K562 (cell line): ENCODE data around the gene KCTD12. TPM values are rescaled to one million over a fixed set of nuclear protein-coding genes. Genes with fewer than 3 reads are reported as not detected.

Experiments used
- ATAC-seq: fragments of 200-7000 bp; cut with Tn5 transposase; 3 replicates; pipeline ENCODE4 v1.9.1; 2020; ENCODE audit warnings: moderate library complexity
- BruUV-seq: library from RNA; stranded (reverse); fragments of 400-500 nt; replicated peaks from 2 replicates; lab custom pipeline; 2021; lab: Mats Ljungman, UMichigan
- CTCF ChIA-PET: fragments of 300-600 bp; formaldehyde crosslinking; extraction: SDS; loops from one replicate; lab custom pipeline; 2021; ENCODE audit warnings: low intra/inter-chr PET ratio; lab: Yijun Ruan, JAX
- POLR2A ChIA-PET: fragments of 300-600, 350-650 bp; sonication (Branson Sonifier 250); formaldehyde crosslinking; extraction: SDS; loops from one replicate; lab custom pipeline; 2021; ENCODE audit warnings: antibody characterized with exemption, inconsistent platforms; lab: Yijun Ruan, JAX
- DNase-seq, 4 experiments: peaks; one replicate each; pipeline versions ENCODE4 v3.0.0 to v3.0.0-alpha.2; 2011 to 2018; ENCODE audit warnings: low spot score in 3 of 4, mixed read lengths in 3 of 4; ENCODE audit errors: extremely low read depth in 1 of 4
- FAIRE-seq: peaks from 2 replicates; lab custom pipeline; 2011; peaks lifted over from hg19 to GRCh38; lab: Jason Lieb, UNC
- H2AFZ ChIP-seq: 2 replicates; pipeline ENCODE4 v1.6.0; 2011; ENCODE audit warnings: low read depth, low read length, control low read depth, inconsistent platforms
- H3K27ac ChIP-seq: fragments of 200-600 bp; 3 replicates; pipeline ENCODE4 v1.8.0; 2011; ENCODE audit warnings: low read depth, mild to moderate bottlenecking, control low read depth, inconsistent platforms, low read length, moderate library complexity, mixed read lengths; ENCODE audit errors: extremely low read depth
- H3K27me3 ChIP-seq, 2 experiments: fragments of 300-600 bp in 1 of 2; 2 replicates in 1 of 2; 3 replicates in 1 of 2; pipeline versions ENCODE4 v1.6.0 to v1.8.0; 2011; ENCODE audit warnings: inconsistent platforms in 2 of 2, low read length in 2 of 2, mild to moderate bottlenecking in 1 of 2, mixed read lengths in 1 of 2, moderate library complexity in 1 of 2; ENCODE audit not compliant: control insufficient read depth in 2 of 2, insufficient read depth in 2 of 2
- H3K36me3 ChIP-seq: fragments of 300-600 bp; 3 replicates; pipeline ENCODE4 v1.8.0; 2011; ENCODE audit warnings: mild to moderate bottlenecking, low read length, inconsistent platforms; ENCODE audit not compliant: control insufficient read depth, insufficient read depth
- H3K4me1 ChIP-seq, 2 experiments: fragments of 200-600 bp in 1 of 2; replicated peaks in 1 of 2; 2 replicates in 1 of 2; 3 replicates in 1 of 2; pipeline versions ENCODE4 v1.5.1 to v1.8.0; 2011; ENCODE audit warnings: inconsistent platforms in 2 of 2, low read length in 2 of 2, mild to moderate bottlenecking in 1 of 2, mixed read lengths in 1 of 2, moderate library complexity in 1 of 2; ENCODE audit not compliant: control insufficient read depth in 2 of 2, insufficient read depth in 2 of 2
- H3K4me2 ChIP-seq: 2 replicates; pipeline ENCODE4 v1.6.1; 2011; ENCODE audit warnings: low read length, control low read depth, inconsistent platforms, mixed read lengths; ENCODE audit not compliant: insufficient read depth
- H3K4me3 ChIP-seq: fragments of 200-600 bp; sonication (generic), shearing (Covaris generic); 2 replicates; pipeline ENCODE4 v1.5.1; 2016; ENCODE audit warnings: control low read depth, inconsistent platforms
- H3K79me2 ChIP-seq: fragments of 200-600 bp; 3 replicates; pipeline ENCODE4 v1.8.0; 2011; ENCODE audit warnings: low read length, inconsistent platforms; ENCODE audit not compliant: control insufficient read depth, insufficient read depth
- H3K9ac ChIP-seq, 2 experiments: 2 replicates each; pipeline versions ENCODE4 v1.6.0 to v1.6.1; 2011; ENCODE audit warnings: low read depth in 2 of 2, low read length in 2 of 2, control low read depth in 1 of 2, inconsistent platforms in 1 of 2, mild to moderate bottlenecking in 1 of 2, mixed read lengths in 1 of 2; ENCODE audit not compliant: insufficient read depth in 1 of 2
- H3K9me1 ChIP-seq: one replicate; pipeline ENCODE4 v1.6.0; 2011; ENCODE audit warnings: inconsistent platforms, mild to moderate bottlenecking, low read length, moderate library complexity; ENCODE audit not compliant: control insufficient read depth, insufficient read depth
- H3K9me3 ChIP-seq: replicated peaks from 2 replicates; pipeline ENCODE4 v1.5.1; 2011; ENCODE audit warnings: low read depth, low read length, inconsistent platforms; ENCODE audit not compliant: control insufficient read depth, insufficient read depth
- H4K20me1 ChIP-seq: replicated peaks from 2 replicates; pipeline ENCODE4 v1.6.1; 2011; ENCODE audit warnings: low read length, inconsistent platforms, mixed read lengths; ENCODE audit not compliant: control insufficient read depth, insufficient read depth
- BHLHE40 ChIP-seq: IDR thresholded peaks from 2 replicates; pipeline ENCODE4 v1.6.1; 2011; ENCODE audit warnings: low read length, improper control_type of control experiment
- CEBPZ ChIP-seq: fragments of 150-350 bp; IDR thresholded peaks from 2 replicates; pipeline ENCODE4 v1.6.1; 2014; ENCODE audit warnings: low read depth, mild to moderate bottlenecking, low read length, borderline replicate concordance
- CHCHD3 ChIP-seq: fragments of 250-450 bp; sonication (Bioruptor Pico); IDR thresholded peaks from 2 replicates; pipeline ENCODE4 v2.1.2; 2022; ENCODE audit warnings: mild to moderate bottlenecking
- CREB3 ChIP-seq: fragments of 450-650 bp; conservative IDR thresholded peaks from 2 replicates; pipeline ENCODE4 v1.6.1; 2016; ENCODE audit warnings: missing genetic modification characterization, low read depth, mild to moderate bottlenecking, missing compliant biosample characterization, moderate library complexity
- CREB5 ChIP-seq: fragments of 250-450 bp; sonication (Bioruptor Pico); IDR thresholded peaks from 2 replicates; pipeline ENCODE4 v1.5.0; 2020; ENCODE audit warnings: mild to moderate bottlenecking
- MBD2 ChIP-seq: sonication (generic); IDR thresholded peaks from 2 replicates; pipeline ENCODE4 v1.6.1; 2016; ENCODE audit warnings: low read depth, borderline replicate concordance
- SRSF7 ChIP-seq: fragments of 200-400 bp; formaldehyde crosslinking; optimal IDR thresholded peaks from 2 replicates; pipeline ENCODE3; 2017; ENCODE audit warnings: mild to moderate bottlenecking, low read depth, low read length
- STAG1 ChIP-seq: sonication (generic); formaldehyde crosslinking; IDR thresholded peaks from 2 replicates; pipeline ENCODE4 v1.5.0; 2020; ENCODE audit warnings: missing genetic modification reagents, borderline replicate concordance
- ZNF57 ChIP-seq: fragments of 450-650 bp; formaldehyde crosslinking; IDR thresholded peaks from 2 replicates; pipeline ENCODE4 v1.4.0; 2020; ENCODE audit warnings: mild to moderate bottlenecking, moderate library complexity
- ZNF592 ChIP-seq: fragments of 450-650 bp; IDR thresholded peaks from 2 replicates; pipeline ENCODE4 v1.6.1; 2017; ENCODE audit warnings: antibody characterized with exemption, mild to moderate bottlenecking
- WGBS: fragments of 100-300 bp; shearing (Covaris generic); methylation state at CpG from one replicate; pipeline ENCODE4 v1.1.6; 2016; ENCODE audit warnings: low coverage, mixed read lengths; ENCODE audit not compliant: insufficient coverage; ENCODE audit errors: missing lambda C conversion rate; 5-methylcytosine and 5-hydroxymethylcytosine counted together
- in situ Hi-C: fragments of 300-500 bp; cut with MboI; formaldehyde crosslinking; loops from 4 replicates; pipeline ENCODE4 v1.15.0; 2018; ENCODE audit warnings: inconsistent platforms, mixed read lengths
- intact Hi-C: fragments of 100-400 bp; cut with micrococcal nuclease; formaldehyde crosslinking; loops from 2 replicates; pipeline ENCODE4 v1.14.2; 2022
- polyA plus RNA-seq, 8 experiments: library from polyadenylated mRNA; depleted of rRNA in 4 of 8; stranded (reverse) in 5 of 8; unstranded in 3 of 8; fragments of >200 nt; fragmentation: Nextera tagmentation in 2 of 8; fragmentation: Illumina TruSeq in 1 of 8; extraction: Ambion mirVana in 2 of 8; extraction: Trizol in 1 of 8; gene quantifications; 2 replicates each; pipeline versions ENCODE4 v1.2.1 to v1.2.3, GENCODE V29; 2011 to 2014; ENCODE audit warnings: inconsistent platforms in 1 of 8, missing spikeins in 1 of 8
- total RNA-seq, 7 experiments: library from RNA; depleted of rRNA in 6 of 7; stranded (reverse); fragments of >200 nt in 6 of 7; fragmentation: Illumina TruSeq in 2 of 7; extraction: Trizol in 2 of 7; gene quantifications; 2 replicates each; pipeline versions ENCODE4 v1.2.1 to v1.2.3, GENCODE V29; 2011 to 2021; ENCODE audit warnings: low replicate concordance in 1 of 7

KCTD12 gene
- total and polyA plus RNA-seq, 9 of the 15 experiments (the other 6 are each of a cell fraction or from before 2014, with no cell fraction given), result 0.14 to 0.93 (median 0.32) TPM

GRCh38 chr13:76927955-76928354, 41.8 kb upstream of the KCTD12 start (continued):
- no peak for TF ChIP-seq CEBPZ

GRCh38 chr13:76925115-76925514, 38.9 kb upstream of the KCTD12 start:
- TF ChIP-seq CREB5 (CRISPR knock-in tag), result no peak
- TF ChIP-seq CHCHD3 (CRISPR knock-in tag), result no peak
- no peak for TF ChIP-seq CREB3 (tag)
- no peak for TF ChIP-seq MBD2
- TF ChIP-seq ZNF592, result no peak
- no peak for TF ChIP-seq STAG1 (CRISPR knock-in tag)
- TF ChIP-seq SRSF7, result no peak
- no peak for TF ChIP-seq ZNF57 (CRISPR knock-in tag)
- no peak for TF ChIP-seq BHLHE40
- POLR2A ChIA-PET, result no interaction called here
- Histone ChIP-seq H3K27me3 (no peaks in the 10 kb centered on the region), H3K4me2 (no peak overlapping the region), H2AFZ (no peak overlapping the region), H3K27ac (no peak overlapping the region), H3K36me3 (no peaks in the 10 kb centered on the region), H3K9ac (no peak overlapping the region), H3K79me2 (no peaks in the 10 kb centered on the region), H3K9me3 (no peaks in the 10 kb centered on the region), H3K4me1 (no peaks in the 10 kb centered on the region), H3K9me1 (no peaks in the 10 kb centered on the region), H3K4me3 (no peak overlapping the region), H4K20me1 (no peaks in the 10 kb centered on the region)
- FAIRE-seq, result no peak
- no TSS peak for BruUV-seq
- in situ Hi-C loops, result no loop called here
- DNase-seq, result no peak
- ATAC-seq, result no peak
- intact Hi-C loops, result no loop called here
- CTCF ChIA-PET, result no interaction called here
- WGBS, result 0% methylated on average over 1 of the region's 1 CpG
